Suppressor macrophage treated with lipopolysaccharide for 4 hours (primary cell): ENCODE results near the gene TBX4.
"Not testable (repeated sequence)": the region's sequence is repeated elsewhere in the genome, so short reads cannot be mapped to it uniquely, and the experiment has no call there.

ENCODE experiments used
- DNase-seq: peaks from one replicate; pipeline ENCODE4 v3.0.0-alpha.2; 2020

The TBX4 gene

DNA sequence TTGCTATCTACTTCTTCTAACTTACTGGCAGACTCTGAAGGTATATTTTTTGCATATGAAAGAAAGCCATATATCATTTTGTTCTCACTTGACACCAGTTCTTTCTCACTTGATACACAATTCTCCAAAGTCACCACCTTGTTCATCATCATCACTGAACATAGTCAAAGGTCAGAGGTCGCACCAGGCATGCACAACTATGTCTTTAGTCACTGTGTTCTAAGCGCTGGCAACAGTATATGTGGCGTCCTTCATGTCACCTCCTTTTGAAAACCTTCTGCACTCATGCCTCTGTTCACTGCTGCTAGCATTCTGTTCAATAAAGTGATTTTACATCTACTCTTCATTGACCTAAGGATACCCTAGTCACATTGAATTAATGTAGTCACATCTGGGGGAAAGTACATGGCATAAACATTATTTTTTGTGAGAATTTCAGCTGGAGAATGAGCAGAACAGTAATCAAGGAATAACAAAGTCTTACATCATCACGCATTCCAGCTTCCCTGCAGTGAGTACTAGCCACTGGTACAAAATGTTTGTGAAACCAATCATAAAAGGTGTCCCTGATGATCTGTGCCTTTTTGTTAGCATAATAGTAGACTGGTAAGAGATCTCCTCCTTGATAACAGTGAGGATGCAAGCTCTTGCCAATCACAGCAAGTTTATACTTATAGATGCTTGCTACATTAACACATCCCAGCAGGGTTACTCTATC is 20.5 kb upstream of the TBX4 start:
- DNase-seq: no peak

DNA sequence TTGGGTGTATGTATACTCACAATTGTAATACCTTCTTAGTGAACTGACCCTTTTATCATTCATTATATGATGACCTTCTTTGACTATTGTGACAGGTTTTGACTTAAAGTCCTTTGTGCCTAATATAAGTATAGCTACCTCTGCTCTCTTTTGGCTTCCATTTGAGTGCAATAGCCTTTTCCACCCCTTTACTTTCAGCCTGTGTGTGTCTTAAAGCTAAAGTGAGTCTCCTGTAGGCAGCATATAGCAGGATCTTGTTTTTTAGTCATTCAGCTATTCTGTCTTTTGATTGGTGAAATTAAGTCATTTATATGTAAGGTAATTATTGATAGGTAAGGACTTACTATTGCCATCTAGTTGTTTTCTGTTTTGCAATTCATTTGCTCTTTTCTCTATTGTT is 15.9 kb upstream of the TBX4 start:
- no peak for DNase-seq

DNA sequence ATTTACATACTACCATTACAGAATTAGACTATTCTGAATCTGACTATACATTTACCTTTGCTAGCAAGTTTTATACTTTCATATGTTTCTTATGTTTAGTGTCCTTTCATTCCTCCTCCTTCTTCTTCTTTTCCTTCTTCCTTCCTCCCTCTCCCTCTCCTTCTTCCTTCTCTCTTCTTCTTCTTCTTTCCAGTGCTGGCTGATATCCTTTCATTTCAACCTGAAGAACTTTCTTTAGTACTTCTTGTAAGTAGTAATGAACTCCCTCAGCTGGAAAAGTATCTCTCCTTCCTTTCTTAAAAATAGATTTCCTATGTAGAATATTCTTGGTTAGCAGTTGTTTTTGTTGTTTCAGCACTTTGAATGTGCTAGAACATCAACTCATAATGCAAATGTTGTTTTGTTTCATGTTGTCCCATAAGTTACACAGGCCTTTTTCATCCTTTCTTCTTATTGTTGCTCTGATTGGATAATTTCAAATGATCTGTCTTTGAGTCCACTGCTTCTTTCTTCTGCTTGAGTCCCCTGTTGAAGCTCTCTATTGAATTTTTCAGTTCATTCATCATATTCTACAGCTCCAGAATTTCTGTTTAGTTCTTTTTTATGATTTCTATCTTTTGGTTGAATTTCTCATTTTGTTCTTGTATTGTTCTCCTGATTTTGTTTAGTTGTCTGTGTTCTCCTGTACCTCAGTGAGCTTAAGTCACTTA is 15.1 kb upstream of the TBX4 start:
- DNase-seq: no peak

DNA sequence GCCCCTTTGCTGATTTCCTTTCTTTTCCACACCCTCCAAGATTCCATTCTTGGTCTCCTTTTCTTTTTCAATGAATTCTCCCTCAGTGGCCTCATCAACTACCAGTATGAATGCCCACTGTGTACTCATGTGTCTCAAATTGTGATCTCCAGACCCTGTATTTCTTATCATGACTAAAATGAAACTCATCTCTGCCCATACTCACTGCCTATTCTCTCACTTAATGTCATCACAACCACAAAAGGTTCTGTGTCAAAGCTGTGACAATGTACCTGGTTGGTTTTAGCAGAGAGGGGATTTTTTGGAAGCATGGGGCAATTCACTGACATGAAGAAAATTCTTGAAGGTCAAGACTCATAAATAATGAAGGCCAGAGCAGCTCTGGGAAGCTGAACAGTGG is 11.5 kb upstream of the TBX4 start:
- DNase-seq: no peak

DNA sequence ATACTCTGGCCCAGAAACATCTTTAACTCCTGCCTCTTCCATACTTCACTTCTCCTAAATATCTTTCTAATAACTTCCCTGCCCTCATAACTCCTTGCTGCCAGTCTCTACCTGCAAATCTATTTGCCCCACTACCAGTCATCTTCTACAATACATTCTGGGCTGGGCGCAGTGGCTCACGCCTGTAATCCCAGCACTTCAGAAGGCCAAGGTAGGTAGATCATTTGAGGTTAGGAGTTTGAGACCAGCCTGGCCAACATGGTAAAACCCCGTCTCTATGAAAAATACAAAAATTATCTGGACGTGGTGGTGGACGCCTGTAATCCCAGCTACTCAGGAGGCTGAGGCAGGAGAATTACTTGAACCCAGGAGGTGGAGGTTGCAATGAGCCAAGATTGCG is 10.7 kb upstream of the TBX4 start:
- not testable (repeated sequence) for DNase-seq

DNA sequence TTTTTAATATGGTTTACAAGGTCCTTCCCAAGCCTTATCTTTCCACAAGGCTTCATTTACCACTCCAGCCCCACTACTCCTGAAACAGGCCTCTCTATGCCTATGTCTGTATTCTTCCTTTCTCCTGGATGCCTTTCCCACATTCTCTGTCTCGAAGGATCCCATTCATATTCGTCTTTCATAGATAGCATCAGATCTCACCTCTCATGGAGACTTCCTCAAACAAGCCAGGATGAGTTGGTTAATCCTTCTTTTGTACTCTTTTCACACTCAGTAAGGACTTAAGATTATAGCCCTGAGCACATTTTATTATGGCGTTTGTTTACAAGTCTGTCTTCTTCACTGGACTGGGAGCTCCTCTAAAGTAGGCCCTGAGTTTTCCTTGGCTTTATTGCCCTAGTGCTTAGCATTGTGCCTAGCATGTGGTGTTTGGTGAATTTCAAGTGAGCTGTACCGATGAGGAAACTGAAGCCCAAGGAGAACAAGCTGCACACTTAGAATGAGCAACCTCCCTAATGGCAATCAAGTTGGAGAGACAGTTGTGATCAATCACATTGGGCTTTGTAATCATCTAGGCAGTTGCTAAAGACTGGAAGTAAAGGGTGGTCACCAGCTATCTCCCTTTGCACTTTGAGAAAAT is 10.0 kb upstream of the TBX4 start:
- no peak for DNase-seq

DNA sequence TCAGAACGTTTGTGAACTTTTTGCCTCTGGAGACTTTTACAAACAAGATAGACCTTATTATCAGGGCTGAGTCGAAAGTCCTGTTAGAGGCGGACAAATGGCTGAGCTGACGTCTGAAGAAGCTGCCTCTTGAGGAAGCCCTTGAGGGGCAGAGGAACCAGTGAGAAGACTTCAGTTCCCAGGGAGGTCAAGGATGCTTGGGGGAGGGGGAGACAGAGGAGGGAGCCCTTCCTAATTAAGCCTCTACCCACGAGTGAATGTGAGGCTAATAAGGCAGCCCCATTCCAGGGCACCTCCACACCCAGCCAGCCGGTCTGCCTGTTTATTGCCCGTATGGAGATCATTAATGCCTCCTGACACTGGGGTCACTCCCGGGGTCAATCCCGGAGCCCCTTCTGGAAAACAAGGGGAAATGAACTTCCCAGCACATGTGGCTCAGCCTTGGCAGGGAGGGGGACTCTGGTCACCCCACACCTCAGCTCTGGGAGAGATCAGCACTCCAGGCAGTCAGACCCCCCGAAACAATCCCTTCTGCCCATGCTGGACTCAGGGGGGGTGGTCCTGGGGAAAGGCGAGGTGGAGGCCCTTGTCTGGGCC is 9.2 kb upstream of the TBX4 start:
- DNase-seq: no peak

DNA sequence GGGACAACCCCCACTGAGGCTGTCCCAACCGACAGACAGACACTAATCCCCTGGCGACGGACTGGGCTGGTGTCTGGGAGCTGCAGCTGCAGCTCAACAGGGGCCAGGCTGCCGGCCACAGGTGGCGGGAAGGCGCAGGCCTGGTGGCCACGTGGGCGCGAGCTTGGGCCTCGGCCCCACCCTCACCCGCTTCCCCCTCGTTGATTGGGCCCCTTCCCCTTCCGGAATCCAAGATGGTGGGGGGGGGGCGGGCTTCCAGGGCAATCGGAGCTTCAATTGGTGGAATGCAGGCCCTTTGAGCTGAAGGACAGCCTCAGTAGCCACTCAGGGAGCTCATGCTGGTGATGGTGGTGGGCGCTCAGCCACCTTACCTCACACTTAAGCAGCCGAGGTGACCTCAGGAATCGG is 8.7 kb upstream of the TBX4 start:
- no peak for DNase-seq

DNA sequence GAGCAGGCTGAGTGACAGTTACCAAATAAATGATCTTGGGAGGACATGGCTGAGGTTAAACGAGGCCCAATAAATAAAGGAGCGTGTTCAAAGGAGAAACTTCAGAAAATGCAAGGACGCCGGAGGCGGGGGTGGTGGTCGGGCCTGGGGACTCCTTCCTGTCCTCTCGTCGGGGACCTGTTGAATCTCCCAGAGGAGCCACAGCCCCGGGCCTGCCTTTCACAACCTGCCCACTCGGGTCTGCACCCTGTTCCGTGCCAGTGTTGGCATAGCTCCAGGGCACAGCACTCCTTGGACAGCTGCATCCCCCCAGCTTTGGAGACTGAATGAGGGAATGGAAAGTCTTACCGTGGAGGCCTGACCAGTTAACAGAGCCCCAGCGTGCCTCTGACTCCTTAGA is 8.1 kb upstream of the TBX4 start:
- DNase-seq: no peak

DNA sequence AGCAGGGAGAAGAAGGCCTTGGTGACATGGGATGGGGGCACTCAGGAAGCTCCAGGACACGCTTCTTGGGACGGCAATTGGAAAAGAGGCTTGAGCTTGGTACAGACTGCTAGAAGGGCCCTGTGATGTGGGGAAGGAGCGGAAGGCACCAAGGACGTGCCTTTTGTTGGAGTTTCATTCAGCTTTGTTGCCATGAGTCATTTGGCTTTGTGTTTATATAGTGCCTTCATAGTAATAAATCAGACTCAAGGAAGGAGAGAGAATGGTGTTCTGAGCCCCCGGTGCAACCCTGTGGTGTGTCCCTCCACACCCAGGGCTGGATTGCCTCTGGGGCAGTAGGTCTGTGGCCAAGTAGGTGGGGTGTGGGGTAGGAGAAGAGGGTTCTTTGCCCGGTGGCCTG is 7.4 kb upstream of the TBX4 start:
- DNase-seq: no peak

DNA sequence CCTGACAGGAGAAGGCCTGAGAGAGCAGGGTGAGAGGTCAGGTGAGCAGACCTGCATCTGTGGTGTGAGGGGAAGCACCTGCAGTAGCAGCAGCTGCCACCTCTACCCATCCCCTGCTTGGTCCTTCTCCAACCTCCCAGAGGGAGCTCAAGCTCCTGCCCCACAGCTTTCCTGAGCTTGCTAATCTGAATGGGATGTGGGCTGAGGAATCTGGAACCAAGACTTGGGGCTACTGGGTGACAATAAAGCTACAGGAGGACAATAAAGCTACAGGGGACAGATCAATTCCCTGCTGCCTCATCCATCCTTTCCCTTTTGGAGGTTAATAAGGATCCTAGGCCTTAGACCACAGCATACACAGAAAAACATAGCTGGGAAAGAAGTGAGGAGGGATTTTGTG is 4.9 kb upstream of the TBX4 start:
- DNase-seq: no peak

DNA sequence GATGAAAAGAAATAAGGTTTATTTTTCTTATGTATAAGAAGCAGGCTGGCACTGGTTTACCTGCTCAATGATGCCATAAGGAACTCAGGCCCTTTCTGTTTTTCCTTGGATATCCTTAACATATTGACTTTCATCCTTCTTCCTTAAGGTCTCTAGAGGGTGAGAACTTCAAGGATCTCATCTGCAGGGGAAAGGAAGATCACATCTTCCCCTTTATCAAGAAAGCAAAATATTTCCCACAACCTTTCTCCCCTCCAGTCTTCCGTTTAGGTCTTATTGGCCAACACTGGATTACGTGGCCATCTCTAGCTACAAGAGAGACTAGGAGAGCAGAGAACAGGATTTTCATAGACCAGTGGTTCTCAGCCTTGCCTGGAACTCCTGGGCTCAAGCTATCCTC is 4.2 kb upstream of the TBX4 start:
- no peak for DNase-seq

DNA sequence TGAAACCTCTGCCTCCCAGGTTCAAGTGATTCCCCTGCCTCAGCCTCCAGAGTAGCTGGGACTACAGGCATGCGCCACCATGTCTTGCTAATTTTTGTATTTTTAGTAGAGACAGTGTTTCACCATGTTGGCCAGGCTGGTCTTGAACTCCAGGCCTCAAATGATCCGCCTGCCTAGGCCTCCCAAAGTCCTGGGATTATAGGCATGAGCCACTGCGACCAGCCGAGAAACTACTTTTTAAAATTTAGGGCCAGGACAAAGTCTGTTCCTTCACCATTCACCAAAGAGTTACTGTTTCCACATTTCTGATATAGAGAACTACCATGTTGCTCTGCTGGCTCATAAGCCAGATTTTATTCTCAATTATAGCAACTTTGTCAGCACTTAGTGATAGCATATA is 3.1 kb upstream of the TBX4 start:
- DNase-seq: not testable (repeated sequence)

DNA sequence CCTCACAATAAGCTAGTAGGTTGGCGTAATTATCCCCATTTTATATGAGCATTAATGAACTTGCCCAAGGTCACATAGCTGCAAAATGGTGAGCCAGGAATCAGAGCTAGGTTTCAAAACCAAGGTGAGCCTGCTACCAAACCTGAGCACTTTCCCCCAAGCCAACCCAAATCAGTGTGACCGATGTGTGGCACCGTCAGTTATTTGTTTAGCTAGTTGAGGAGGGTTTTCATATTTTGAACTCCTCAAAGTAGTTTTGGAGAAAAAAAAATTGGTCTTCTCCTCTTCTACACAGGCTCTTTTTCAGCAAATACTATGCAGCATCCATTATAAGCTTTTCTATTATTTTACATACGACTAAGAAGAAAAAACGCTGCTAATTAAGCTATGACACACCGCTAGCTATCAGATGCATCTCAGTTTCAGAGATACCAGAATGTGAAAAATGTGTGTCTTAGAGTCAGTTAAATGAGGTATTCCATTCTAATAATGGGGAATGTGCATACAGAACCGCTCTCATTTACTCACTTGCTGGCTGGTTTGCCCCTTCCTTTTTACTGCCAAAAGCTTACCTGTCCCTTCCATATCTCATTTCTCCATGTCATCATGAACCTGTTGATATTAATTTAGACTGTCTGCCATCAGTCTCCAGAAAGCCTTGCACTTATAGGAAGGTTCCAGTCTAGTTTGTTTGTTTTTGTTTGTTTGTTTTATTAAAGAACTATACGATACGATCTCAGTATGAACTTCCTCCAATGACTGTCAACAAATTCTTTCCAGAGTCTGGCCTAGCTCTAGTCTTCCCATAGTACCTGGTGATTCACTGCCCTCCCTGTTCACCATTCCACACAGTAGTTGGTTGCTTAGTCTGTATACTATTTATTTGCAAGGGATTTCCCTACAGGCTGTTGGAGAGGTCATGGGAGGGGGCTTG is 2.2 kb upstream of the TBX4 start:
- no peak for DNase-seq

DNA sequence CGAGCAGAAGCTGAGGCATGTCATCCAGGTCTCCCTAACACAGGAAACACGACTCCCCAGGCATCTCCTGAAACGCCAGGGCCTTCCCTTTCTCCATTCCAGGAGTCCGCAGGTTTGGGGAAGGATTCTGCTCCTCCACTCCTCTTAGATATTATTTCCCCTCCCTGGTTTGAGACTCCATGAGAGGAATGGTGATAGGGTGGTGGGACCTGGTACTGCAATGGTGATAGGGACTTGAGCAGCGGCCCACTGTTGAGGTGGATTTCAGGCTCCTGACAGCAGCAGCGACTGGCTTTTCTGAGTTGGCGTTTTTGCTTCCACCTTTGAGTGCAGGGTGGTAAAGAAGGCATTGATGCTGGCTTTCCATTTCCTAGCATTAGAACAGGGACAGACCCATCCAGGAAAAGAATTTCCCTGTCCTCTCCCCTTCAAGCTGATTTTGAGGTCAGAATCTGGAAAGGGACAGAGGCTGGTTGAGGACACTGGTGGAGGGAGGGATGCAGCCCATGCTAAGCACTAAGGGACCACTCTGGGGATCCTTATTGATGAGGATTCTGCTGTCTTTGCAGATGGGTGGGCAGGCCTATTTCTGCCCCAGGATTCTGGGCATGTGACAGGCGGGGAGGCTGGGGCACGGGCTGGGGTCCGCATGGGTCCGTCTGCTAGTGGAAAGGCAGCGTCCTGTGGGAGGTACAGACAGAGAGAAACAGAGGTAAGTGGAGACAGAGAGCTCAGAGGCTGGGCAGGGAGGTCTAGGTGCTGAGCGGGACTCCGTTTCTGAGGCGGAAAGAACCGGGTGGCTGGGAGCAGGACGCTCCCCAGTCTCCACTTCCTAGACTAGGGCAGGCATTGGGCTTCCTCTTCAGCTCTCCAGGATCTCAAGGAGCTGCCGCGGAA is 1.3 kb upstream of the TBX4 start:
- DNase-seq: no peak

DNA sequence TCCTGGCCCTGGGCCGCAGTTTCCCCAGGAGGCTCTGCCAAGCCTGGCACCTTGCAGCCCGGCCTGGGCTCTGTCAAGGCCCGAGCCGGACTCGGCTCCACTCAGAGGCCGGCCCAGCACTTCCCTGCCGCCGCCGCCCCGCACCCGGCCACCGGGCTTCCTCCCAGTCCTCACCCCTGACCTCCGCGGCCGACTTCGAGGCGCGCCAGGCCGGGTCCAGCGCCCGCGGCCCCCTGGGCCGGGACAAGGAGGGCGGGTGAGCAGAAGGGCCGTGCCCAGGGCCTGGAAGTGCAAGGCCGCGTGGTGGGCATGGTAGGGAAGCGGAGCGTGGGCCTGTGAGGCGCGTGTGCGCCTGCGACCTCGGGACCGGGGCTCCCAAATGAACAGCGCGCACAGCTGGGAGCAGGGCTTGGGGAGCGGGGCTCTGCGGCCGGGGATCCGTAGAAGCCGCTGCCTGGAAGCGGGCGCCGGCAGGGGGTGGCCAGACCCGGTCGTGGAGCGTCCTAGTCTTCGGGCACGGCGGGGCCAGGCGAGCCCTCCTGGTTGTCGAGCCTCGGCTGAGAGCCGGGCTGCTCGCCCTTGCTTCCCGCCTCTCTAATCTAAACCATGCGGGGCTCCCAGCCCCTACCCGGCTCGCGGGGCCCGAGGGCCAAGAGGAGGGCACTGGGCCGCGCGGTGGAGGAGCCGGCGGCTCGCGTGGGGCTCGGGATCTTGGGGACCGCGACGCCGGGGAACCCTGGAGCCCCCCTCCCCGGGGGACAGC is 503 bp upstream of the TBX4 start:
- DNase-seq: no peak

DNA sequence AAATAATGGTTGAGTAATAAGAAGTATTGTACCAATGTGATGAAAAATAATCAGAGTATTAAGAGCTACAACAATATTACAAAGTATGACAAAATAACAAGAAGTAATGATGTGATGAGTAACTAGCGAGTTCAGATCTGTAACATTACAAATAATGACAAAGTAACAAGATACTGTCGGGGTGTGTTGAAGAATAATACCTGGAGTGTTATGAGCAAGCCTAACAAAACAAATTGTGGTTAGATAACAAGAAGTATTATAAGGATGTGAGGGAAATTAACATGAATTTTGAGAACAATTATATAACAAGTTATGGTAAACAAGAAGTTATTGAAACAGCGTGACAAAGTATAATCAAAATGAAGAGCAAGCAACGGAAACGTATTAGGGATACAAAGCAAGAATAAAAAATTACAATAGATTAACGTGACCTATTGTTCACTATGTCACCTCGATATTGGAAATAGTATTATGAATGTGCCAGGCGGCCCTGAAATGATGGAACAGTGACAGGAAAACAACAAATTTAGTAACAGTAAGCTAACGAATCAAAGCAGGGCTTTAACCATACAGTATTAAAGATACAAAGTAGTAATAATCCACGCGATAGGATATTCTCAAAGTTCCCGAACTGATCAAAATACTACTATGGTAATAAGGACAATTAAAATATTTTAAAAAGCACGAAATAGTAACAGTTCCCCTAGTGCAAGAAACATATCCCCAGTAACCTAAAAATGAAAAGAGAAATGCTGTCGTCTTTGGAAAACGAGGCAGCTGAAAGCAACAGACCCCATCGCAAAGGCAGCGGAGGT is 1.6 kb downstream of the TBX4 start:
- no peak for DNase-seq

DNA sequence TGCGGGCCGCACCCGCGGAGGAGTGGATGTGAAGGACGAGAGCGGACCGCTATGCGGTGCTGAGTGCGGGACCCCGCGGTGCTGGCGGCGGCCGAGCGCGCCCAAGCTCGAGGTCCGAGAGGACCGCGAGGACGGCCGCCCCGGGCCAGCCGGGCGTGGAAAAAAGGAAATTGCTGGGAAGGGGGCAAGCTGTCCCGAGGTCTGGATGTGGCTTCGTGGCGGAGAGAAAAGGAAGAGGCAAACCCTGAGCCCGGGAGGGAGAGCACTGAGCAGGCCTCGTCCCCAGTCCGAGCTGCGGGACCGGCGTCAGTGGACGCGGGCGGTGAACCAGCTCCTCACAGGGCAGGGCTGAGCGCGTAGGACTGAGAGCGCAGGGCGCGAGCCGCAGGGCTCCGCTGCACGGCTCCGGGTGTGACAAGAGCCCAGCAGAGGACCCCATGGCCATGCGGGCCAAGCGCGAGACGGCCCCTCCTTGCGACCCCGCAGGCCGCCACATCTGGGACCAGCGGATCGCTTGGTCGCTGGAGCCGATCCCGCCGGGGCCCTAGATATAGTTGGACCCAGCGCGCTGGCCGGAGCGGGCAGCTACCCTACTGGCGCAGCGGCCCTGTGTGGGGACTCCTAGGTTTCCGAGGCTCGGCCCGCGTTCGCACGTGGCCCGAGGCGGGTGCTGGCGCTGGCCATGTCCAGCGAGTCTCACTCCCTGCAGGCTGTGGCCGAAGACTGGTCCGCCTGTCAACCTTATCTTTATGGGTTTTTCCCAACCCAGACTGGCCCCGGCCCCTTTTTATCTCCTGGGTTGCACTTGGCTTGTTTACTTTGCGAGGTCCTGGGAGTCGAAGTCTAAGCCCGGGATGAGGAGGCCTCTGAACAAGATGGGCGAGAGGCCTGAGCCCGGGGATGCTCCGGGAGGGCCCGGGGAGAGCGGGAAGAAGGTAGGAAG is 2.4 kb downstream of the TBX4 start:
- DNase-seq: no peak
